GM12878 (cell line): Measurements from ENCODE around the gene YPEL2. TPM values are rescaled to one million over a fixed set of nuclear protein-coding genes. Genes with fewer than 3 reads are reported as not detected.

Source experiments
- ATAC-seq: fragments of 200-7000 bp; cut with Tn5 transposase; 3 replicates; pipeline ENCODE4 v1.9.1; 2020; ENCODE audit warnings: mild to moderate bottlenecking, moderate library complexity
- BruUV-seq: library from RNA; stranded (reverse); fragments of 400-500 nt; replicated peaks from 2 replicates; lab custom pipeline; 2021; lab: Mats Ljungman, UMichigan
- CTCF ChIA-PET: fragments of 300-600 bp; sonication (Branson Sonifier 250); formaldehyde crosslinking; extraction: SDS; loops from one replicate; lab custom pipeline; 2021; ENCODE audit warnings: inconsistent platforms; lab: Yijun Ruan, JAX
- POLR2A ChIA-PET: fragments of 350-600 bp; formaldehyde crosslinking; extraction: SDS; loops from one replicate; lab custom pipeline; 2021; ENCODE audit warnings: inconsistent platforms; lab: Charles Lee
- RAD21 ChIA-PET: fragments of 300-600 bp; sonication (Branson Sonifier 250); formaldehyde crosslinking; loops from one replicate; lab custom pipeline; 2023; ENCODE audit warnings: antibody characterized with exemption; ENCODE audit not compliant: unreplicated experiment; lab: Charles Lee
- SMC1A ChIA-PET: fragments of 300-600 bp; sonication (Branson Sonifier 250); formaldehyde crosslinking; loops from one replicate; lab custom pipeline; 2023; ENCODE audit not compliant: unreplicated experiment, uncharacterized antibody; lab: Charles Lee
- DNase-seq: peaks from one replicate; pipeline ENCODE4 v3.0.0-alpha.2; 2011; ENCODE audit warnings: low read depth, low spot score
- FAIRE-seq: peaks from 3 replicates; lab custom pipeline; 2011; peaks lifted over from hg19 to GRCh38; lab: Jason Lieb, UNC
- H2AFZ ChIP-seq: 2 replicates; pipeline ENCODE4 v1.6.0; 2011; ENCODE audit warnings: low read depth, low read length, control low read depth; ENCODE audit not compliant: control insufficient read depth
- H3K27ac ChIP-seq: 2 replicates; pipeline ENCODE4 v1.5.1; 2011; ENCODE audit warnings: control low read depth; ENCODE audit not compliant: control insufficient read depth, insufficient read depth
- H3K27me3 ChIP-seq, 2 experiments: replicated peaks in 1 of 2; 2 replicates each; pipeline versions ENCODE4 v1.6.0 to v1.6.1; 2011; ENCODE audit warnings: low read length in 1 of 2; ENCODE audit not compliant: control insufficient read depth in 2 of 2, insufficient read depth in 2 of 2
- H3K36me3 ChIP-seq, 2 experiments: 2 replicates each; pipeline ENCODE4 v1.5.1; 2011; ENCODE audit warnings: low read length in 1 of 2; ENCODE audit not compliant: control insufficient read depth in 2 of 2, insufficient read depth in 2 of 2
- H3K4me1 ChIP-seq: 2 replicates; pipeline ENCODE4 v1.6.1; 2011; ENCODE audit warnings: mild to moderate bottlenecking, low read length, moderate library complexity, mixed read lengths; ENCODE audit not compliant: control insufficient read depth, insufficient read depth
- H3K4me2 ChIP-seq: 2 replicates; pipeline ENCODE4 v1.6.0; 2011; ENCODE audit warnings: control low read depth; ENCODE audit not compliant: control insufficient read depth, insufficient read depth
- H3K4me3 ChIP-seq: fragments of 200-600 bp; sonication (generic); 2 replicates; pipeline ENCODE4 v1.5.1; 2016
- H3K79me2 ChIP-seq: 2 replicates; pipeline ENCODE4 v1.6.0; 2011; ENCODE audit warnings: low read length; ENCODE audit not compliant: control insufficient read depth, insufficient read depth
- H3K9ac ChIP-seq: 2 replicates; pipeline ENCODE4 v1.8.0; 2011; ENCODE audit warnings: low read length, control low read depth, mixed read lengths; ENCODE audit not compliant: control insufficient read depth, insufficient read depth
- H3K9me3 ChIP-seq: replicated peaks from 3 replicates; pipeline ENCODE4 v1.5.1; 2011; ENCODE audit warnings: mild to moderate bottlenecking, low read length; ENCODE audit not compliant: control insufficient read depth, insufficient read depth
- H4K20me1 ChIP-seq: 2 replicates; pipeline ENCODE4 v1.6.0; 2011; ENCODE audit not compliant: control insufficient read depth, insufficient read depth
- CREB1 ChIP-seq: IDR thresholded peaks from 2 replicates; pipeline ENCODE4 v1.6.1; 2012; ENCODE audit warnings: low read depth, mild to moderate bottlenecking, inconsistent platforms
- MTA3 ChIP-seq: IDR thresholded peaks from 2 replicates; pipeline ENCODE4 v1.6.1; 2012; ENCODE audit warnings: low read length, inconsistent platforms, borderline replicate concordance
- PAX8 ChIP-seq: fragments of 450-650 bp; IDR thresholded peaks from 2 replicates; pipeline ENCODE4 v1.6.1; 2017; ENCODE audit warnings: mild to moderate bottlenecking, moderate library complexity
- ZNF274 ChIP-seq: IDR thresholded peaks from one replicate; pipeline ENCODE4 v1.8.0; 2011; ENCODE audit not compliant: insufficient read length, insufficient read depth
- WGBS: methylation state at CpG from one replicate; pipeline ENCODE4 v1.1.6; 2016; ENCODE audit warnings: low lambda C conversion rate; ENCODE audit not compliant: insufficient replicate concordance, insufficient coverage; ENCODE audit errors: missing lambda C conversion rate; 5-methylcytosine and 5-hydroxymethylcytosine counted together
- in situ Hi-C: fragments of 300-500 bp; cut with MboI; formaldehyde crosslinking; loops from 9 replicates; pipeline ENCODE4 v1.14.3; 2018; ENCODE audit warnings: mixed read lengths
- intact Hi-C: fragments of 100-400 bp; cut with micrococcal nuclease; formaldehyde crosslinking; loops from one replicate; pipeline ENCODE4 v1.14.2; 2022; ENCODE audit not compliant: unreplicated experiment
- polyA plus RNA-seq, 11 experiments: library from polyadenylated mRNA; depleted of rRNA in 4 of 11; unstranded in 6 of 11; stranded (reverse) in 5 of 11; fragments of >200 nt; fragmentation: Nextera tagmentation in 4 of 11; fragmentation: Illumina TruSeq in 1 of 11; extraction: Ambion mirVana in 4 of 11; extraction: Trizol in 1 of 11; gene quantifications; 1 replicate in 1 of 11; 2 replicates in 10 of 11; pipeline versions ENCODE4 v1.2.1 to v1.2.3, GENCODE V29; 2011 to 2016; ENCODE audit warnings: inconsistent platforms in 2 of 11, missing spikeins in 2 of 11, low read depth in 1 of 11
- total RNA-seq, 4 experiments: library from RNA; depleted of rRNA in 3 of 4; stranded (reverse); fragments of >200 nt in 3 of 4; fragmentation: Illumina TruSeq in 1 of 4; extraction: Trizol in 1 of 4; gene quantifications; 2 replicates each; pipeline versions ENCODE4 v1.2.1 to v1.2.3, GENCODE V29; 2013 to 2021
- TF ChIP-seq, protein P1 (sequence below): IDR thresholded peaks from 2 replicates; pipeline ENCODE4 v1.6.1; 2012; ENCODE audit warnings: low read length, inconsistent platforms
- TF ChIP-seq, protein P2 (sequence below): fragments of 450-650 bp; formaldehyde crosslinking; IDR thresholded peaks from 2 replicates; pipeline ENCODE4 v1.5.0; 2022; ENCODE audit warnings: mild to moderate bottlenecking, missing genetic modification characterization

Gene YPEL2
- total and polyA plus RNA-seq, 10 of the 15 experiments (the other 5 are each of a cell fraction or from before 2014, with no cell fraction given) = 0.11 to 8.1 (median 0.48) TPM

DNA sequence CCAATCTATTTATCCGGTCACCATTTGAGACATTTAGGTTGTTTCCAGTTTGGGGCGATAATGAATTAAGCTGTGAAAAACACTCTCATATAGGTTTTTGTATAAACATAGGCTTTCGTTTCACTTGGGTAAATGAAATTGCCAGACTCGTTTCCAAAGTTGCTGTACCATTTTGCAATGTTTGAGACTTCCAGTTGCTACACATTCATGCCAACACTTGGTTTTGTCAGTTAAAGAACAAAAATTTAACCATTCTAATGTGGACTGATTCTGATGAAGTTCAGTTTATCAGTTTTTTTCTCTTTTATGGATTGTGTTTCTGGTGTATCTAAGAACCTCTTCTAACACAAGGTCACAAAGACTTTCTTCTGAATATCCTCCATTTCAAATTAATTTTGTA is 52.4 kb downstream of the YPEL2 start:
- no peaks in the 10 kb centered on the region for H4K20me1 ChIP-seq
- in situ Hi-C loops (no loop called here), intact Hi-C loops (no loop called here)
- RAD21 ChIA-PET = interaction anchor here (1.3 kb wide), 1 partner anchor 35 kb away, joined by 3 read pairs; no protein-coding TSS in a partner anchor
- peak; percentile 71 for FAIRE-seq
- TF ChIP-seq CREB1 = no peak
- TF ChIP-seq, protein P1, sequence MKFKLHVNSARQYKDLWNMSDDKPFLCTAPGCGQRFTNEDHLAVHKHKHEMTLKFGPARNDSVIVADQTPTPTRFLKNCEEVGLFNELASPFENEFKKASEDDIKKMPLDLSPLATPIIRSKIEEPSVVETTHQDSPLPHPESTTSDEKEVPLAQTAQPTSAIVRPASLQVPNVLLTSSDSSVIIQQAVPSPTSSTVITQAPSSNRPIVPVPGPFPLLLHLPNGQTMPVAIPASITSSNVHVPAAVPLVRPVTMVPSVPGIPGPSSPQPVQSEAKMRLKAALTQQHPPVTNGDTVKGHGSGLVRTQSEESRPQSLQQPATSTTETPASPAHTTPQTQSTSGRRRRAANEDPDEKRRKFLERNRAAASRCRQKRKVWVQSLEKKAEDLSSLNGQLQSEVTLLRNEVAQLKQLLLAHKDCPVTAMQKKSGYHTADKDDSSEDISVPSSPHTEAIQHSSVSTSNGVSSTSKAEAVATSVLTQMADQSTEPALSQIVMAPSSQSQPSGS = no peak
- no peak for TF ChIP-seq PAX8
- no peak for TF ChIP-seq ZNF274
- TF ChIP-seq, protein P2, sequence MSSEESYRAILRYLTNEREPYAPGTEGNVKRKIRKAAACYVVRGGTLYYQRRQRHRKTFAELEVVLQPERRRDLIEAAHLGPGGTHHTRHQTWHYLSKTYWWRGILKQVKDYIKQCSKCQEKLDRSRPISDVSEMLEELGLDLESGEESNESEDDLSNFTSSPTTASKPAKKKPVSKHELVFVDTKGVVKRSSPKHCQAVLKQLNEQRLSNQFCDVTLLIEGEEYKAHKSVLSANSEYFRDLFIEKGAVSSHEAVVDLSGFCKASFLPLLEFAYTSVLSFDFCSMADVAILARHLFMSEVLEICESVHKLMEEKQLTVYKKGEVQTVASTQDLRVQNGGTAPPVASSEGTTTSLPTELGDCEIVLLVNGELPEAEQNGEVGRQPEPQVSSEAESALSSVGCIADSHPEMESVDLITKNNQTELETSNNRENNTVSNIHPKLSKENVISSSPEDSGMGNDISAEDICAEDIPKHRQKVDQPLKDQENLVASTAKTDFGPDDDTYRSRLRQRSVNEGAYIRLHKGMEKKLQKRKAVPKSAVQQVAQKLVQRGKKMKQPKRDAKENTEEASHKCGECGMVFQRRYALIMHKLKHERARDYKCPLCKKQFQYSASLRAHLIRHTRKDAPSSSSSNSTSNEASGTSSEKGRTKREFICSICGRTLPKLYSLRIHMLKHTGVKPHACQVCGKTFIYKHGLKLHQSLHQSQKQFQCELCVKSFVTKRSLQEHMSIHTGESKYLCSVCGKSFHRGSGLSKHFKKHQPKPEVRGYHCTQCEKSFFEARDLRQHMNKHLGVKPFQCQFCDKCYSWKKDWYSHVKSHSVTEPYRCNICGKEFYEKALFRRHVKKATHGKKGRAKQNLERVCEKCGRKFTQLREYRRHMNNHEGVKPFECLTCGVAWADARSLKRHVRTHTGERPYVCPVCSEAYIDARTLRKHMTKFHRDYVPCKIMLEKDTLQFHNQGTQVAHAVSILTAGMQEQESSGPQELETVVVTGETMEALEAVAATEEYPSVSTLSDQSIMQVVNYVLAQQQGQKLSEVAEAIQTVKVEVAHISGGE = no peak
- TF ChIP-seq MTA3 = no peak
- CTCF ChIA-PET = interaction anchor here (0.7 to 2.0 kb wide), 2 partner anchors 43 to 291 kb away, joined by 3 to 7 read pairs; no protein-coding TSS in a partner anchor
- H3K4me3 ChIP-seq = no peak overlapping the region
- no TSS peak for BruUV-seq
- H3K4me2 ChIP-seq = no peak overlapping the region
- H3K27ac ChIP-seq = no peak overlapping the region
- SMC1A ChIA-PET = no interaction called here
- POLR2A ChIA-PET = no interaction called here
- no peak for DNase-seq
- H3K79me2 ChIP-seq = no peaks in the 10 kb centered on the region
- H3K9me3 ChIP-seq = no peaks in the 10 kb centered on the region
- H3K9ac ChIP-seq = no peak overlapping the region
- no peak overlapping the region for H2AFZ ChIP-seq
- ATAC-seq = no peak
- WGBS = 56% methylated on average over 4 of the region's 4 CpGs
- peaks cover 6% of the 10 kb centered on the region; the same call in 1 of the 2 replicates for H3K4me1 ChIP-seq
- no peaks in the 10 kb centered on the region; a peak in 1 of 4 replicates for H3K36me3 ChIP-seq
- H3K27me3 ChIP-seq = no peaks in the 10 kb centered on the region
